H9 (cell line): Measurements from ENCODE around the gene DIP2A. TPM values are rescaled to one million over a fixed set of nuclear protein-coding genes. Genes with fewer than 3 reads are reported as not detected.

ENCODE experiments used
- DNase-seq: peaks from one replicate; pipeline ENCODE4 v3.0.0-alpha.2; 2017
- H2AFZ ChIP-seq: one replicate; pipeline ENCODE4 v1.6.1; 2013; ENCODE audit warnings: mild to moderate bottlenecking, low read length, control low read depth, moderate library complexity
- H2AK5ac ChIP-seq: 2 replicates; pipeline ENCODE4 v1.6.1; 2013; ENCODE audit warnings: low read length, control low read depth, mixed read lengths; ENCODE audit not compliant: insufficient read length
- H2BK120ac ChIP-seq: one replicate; pipeline ENCODE4 v1.6.1; 2013; ENCODE audit warnings: low read depth, mild to moderate bottlenecking, low read length, control low read depth, inconsistent platforms; ENCODE audit not compliant: poor library complexity, severe bottlenecking
- H2BK12ac ChIP-seq: 2 replicates; pipeline ENCODE4 v1.6.1; 2013; ENCODE audit warnings: low read length, control low read depth, mixed read lengths, low read depth; ENCODE audit not compliant: insufficient read length
- H2BK15ac ChIP-seq: 2 replicates; pipeline ENCODE4 v1.6.1; 2013; ENCODE audit warnings: low read depth, low read length, control low read depth
- H2BK20ac ChIP-seq: one replicate; pipeline ENCODE4 v1.6.1; 2013; ENCODE audit warnings: low read depth, mild to moderate bottlenecking, low read length, control low read depth, inconsistent platforms; ENCODE audit not compliant: poor library complexity, severe bottlenecking
- H2BK5ac ChIP-seq: 2 replicates; pipeline ENCODE4 v1.6.1; 2013; ENCODE audit warnings: low read length, control low read depth, mixed read lengths; ENCODE audit not compliant: insufficient read length
- H3K14ac ChIP-seq: 2 replicates; pipeline ENCODE4 v1.6.1; 2013; ENCODE audit warnings: low read length, control low read depth; ENCODE audit not compliant: insufficient read depth
- H3K18ac ChIP-seq: 2 replicates; pipeline ENCODE4 v1.6.1; 2013; ENCODE audit warnings: low read depth, mild to moderate bottlenecking, mixed read lengths, low read length, control low read depth; ENCODE audit not compliant: insufficient read length
- H3K23ac ChIP-seq: 2 replicates; pipeline ENCODE4 v1.6.1; 2013; ENCODE audit warnings: low read length, control low read depth, mixed read lengths, low read depth; ENCODE audit not compliant: insufficient read length
- H3K23me2 ChIP-seq: 2 replicates; pipeline ENCODE4 v1.6.1; 2013; ENCODE audit warnings: low read depth, mild to moderate bottlenecking, mixed read lengths, low read length, control low read depth; ENCODE audit not compliant: insufficient read length, poor library complexity, severe bottlenecking
- H3K27ac ChIP-seq: 2 replicates; pipeline ENCODE4 v1.5.1; 2013; ENCODE audit warnings: low read length, control low read depth, mixed read lengths, low read depth; ENCODE audit not compliant: insufficient read length
- H3K27me3 ChIP-seq: 2 replicates; pipeline ENCODE4 v1.6.1; 2013; ENCODE audit warnings: low read length, control low read depth, inconsistent platforms; ENCODE audit not compliant: insufficient read depth
- H3K4ac ChIP-seq: 2 replicates; pipeline ENCODE4 v1.6.1; 2013; ENCODE audit warnings: low read depth, mild to moderate bottlenecking, control low read depth, inconsistent platforms, low read length, moderate library complexity
- H3K4me1 ChIP-seq: 2 replicates; pipeline ENCODE4 v1.6.1; 2013; ENCODE audit warnings: low read length, control low read depth, inconsistent platforms; ENCODE audit not compliant: insufficient read depth
- H3K4me2 ChIP-seq: 2 replicates; pipeline ENCODE4 v1.6.1; 2013; ENCODE audit warnings: low read length, control low read depth, mixed read lengths; ENCODE audit not compliant: insufficient read length, insufficient read depth
- H3K56ac ChIP-seq: 2 replicates; pipeline ENCODE4 v1.6.1; 2013; ENCODE audit warnings: low read depth, mild to moderate bottlenecking, mixed read lengths, low read length, control low read depth; ENCODE audit not compliant: insufficient read length
- H3K79me1 ChIP-seq: 2 replicates; pipeline ENCODE4 v1.6.1; 2013; ENCODE audit warnings: low read depth, mild to moderate bottlenecking, moderate library complexity, low read length, control low read depth, inconsistent platforms; ENCODE audit not compliant: insufficient read depth, poor library complexity, severe bottlenecking
- H3K79me2 ChIP-seq: 2 replicates; pipeline ENCODE4 v1.6.1; 2013; ENCODE audit warnings: low read length, control low read depth, inconsistent platforms; ENCODE audit not compliant: insufficient read depth
- H3K9ac ChIP-seq: 2 replicates; pipeline ENCODE4 v1.6.1; 2013; ENCODE audit warnings: low read length, control low read depth, mixed read lengths; ENCODE audit not compliant: insufficient read length; ENCODE audit errors: extremely low read depth
- H3K9me3 ChIP-seq: one replicate; pipeline ENCODE4 v1.6.1; 2013; ENCODE audit warnings: low read depth, low read length, inconsistent platforms; ENCODE audit not compliant: control insufficient read depth
- H3T11ph ChIP-seq: one replicate; pipeline ENCODE4 v1.6.1; 2013; ENCODE audit warnings: mild to moderate bottlenecking, low read length, control low read depth, inconsistent platforms
- H4K20me1 ChIP-seq: one replicate; pipeline ENCODE4 v1.6.1; 2013; ENCODE audit not compliant: control insufficient read depth, insufficient read length, insufficient read depth
- H4K5ac ChIP-seq: 2 replicates; pipeline ENCODE4 v1.6.1; 2013; ENCODE audit warnings: low read depth, mild to moderate bottlenecking, mixed read lengths, low read length, control low read depth; ENCODE audit not compliant: insufficient read length
- H4K8ac ChIP-seq: replicated peaks from 2 replicates; pipeline ENCODE4 v1.6.1; 2013; ENCODE audit warnings: low read length, control low read depth, mixed read lengths, low read depth; ENCODE audit not compliant: insufficient read length
- H4K91ac ChIP-seq: 2 replicates; pipeline ENCODE4 v1.6.1; 2013; ENCODE audit warnings: low read depth, mild to moderate bottlenecking, moderate library complexity, mixed read lengths, low read length, control low read depth; ENCODE audit not compliant: insufficient read length
- H3K27ac Mint-ChIP-seq, 3 experiments: 2 replicates in 2 of 3; 3 replicates in 1 of 3; pipeline ENCODE4 v1.8.0; 2020 to 2021; ENCODE audit warnings: mixed read lengths in 3 of 3, mild to moderate bottlenecking in 1 of 3, moderate library complexity in 1 of 3
- H3K27me3 Mint-ChIP-seq: 2 replicates; pipeline ENCODE4 v1.8.0; 2021; ENCODE audit warnings: low read depth, mild to moderate bottlenecking, moderate library complexity, mixed read lengths
- H3K36me3 Mint-ChIP-seq, 3 experiments: 2 replicates in 2 of 3; 3 replicates in 1 of 3; pipeline ENCODE4 v1.8.0; 2020 to 2021; ENCODE audit warnings: low read depth in 3 of 3, mixed read lengths in 3 of 3; ENCODE audit not compliant: insufficient read depth in 1 of 3
- H3K4me1 Mint-ChIP-seq, 2 experiments: 2 replicates each; pipeline ENCODE4 v1.8.0; 2020; ENCODE audit warnings: mixed read lengths in 2 of 2
- H3K4me3 Mint-ChIP-seq, 2 experiments: 2 replicates in 1 of 2; 3 replicates in 1 of 2; pipeline ENCODE4 v1.8.0; 2020 to 2021; ENCODE audit warnings: mild to moderate bottlenecking in 2 of 2, mixed read lengths in 2 of 2, moderate library complexity in 1 of 2
- H3K9me3 Mint-ChIP-seq, 2 experiments: 2 replicates in 1 of 2; 3 replicates in 1 of 2; pipeline ENCODE4 v1.8.0; 2020; ENCODE audit warnings: mild to moderate bottlenecking in 2 of 2, mixed read lengths in 2 of 2, moderate library complexity in 1 of 2
- CTCF ChIP-seq: fragments of 200-600 bp; sonication (generic); conservative IDR thresholded peaks from 3 replicates; pipeline ENCODE4 v1.8.0; 2021; ENCODE audit warnings: antibody characterized with exemption, mild to moderate bottlenecking
- WGBS: extraction: QIAGEN DNeasy Blood & Tissue Kit; methylation state at CpG from one replicate; pipeline ENCODE4 v1.1.7; 2013; ENCODE audit warnings: missing lambda C conversion rate, low lambda C conversion rate, mixed read lengths; ENCODE audit not compliant: insufficient read length; ENCODE audit errors: extremely low coverage; 5-methylcytosine and 5-hydroxymethylcytosine counted together
- total RNA-seq: library from RNA; stranded (reverse); gene quantifications from 2 replicates; pipeline ENCODE4 v1.2.1, GENCODE V29; 2021

The DIP2A gene
- total RNA-seq, 1 experiment from 2014 or later: 25.2 TPM

- Histone ChIP-seq H3K18ac (no peak overlapping the region), H3K79me2 (no peaks in the 10 kb centered on the region), H3K9me3 (no peaks in the 10 kb centered on the region), H2AK5ac (no peak overlapping the region), H2BK20ac (no peak overlapping the region), H2BK12ac (no peak overlapping the region), H2BK15ac (no peak overlapping the region), H3K14ac (no peak overlapping the region), H3K4me2 (no peak overlapping the region), H4K5ac (no peak overlapping the region), H3K4ac (no peak overlapping the region), H3K23ac (no peak overlapping the region), H2AFZ (no peak overlapping the region), H4K8ac (no peak overlapping the region), H3K56ac (no peak overlapping the region), H4K91ac (no peak overlapping the region), H3K27me3 (no peaks in the 10 kb centered on the region), H3K9ac (no peak overlapping the region), H3K4me1 (no peaks in the 10 kb centered on the region), H2BK5ac (no peak overlapping the region), H2BK120ac (no peak overlapping the region), H3K27ac (no peak overlapping the region), H4K20me1 (no peaks in the 10 kb centered on the region), H3K23me2 (peaks cover 7% of the 10 kb centered on the region), H3K79me1 (no peaks in the 10 kb centered on the region), H3T11ph (no peak overlapping the region)
- TF ChIP-seq CTCF: no peak
- Mint-ChIP-seq H3K4me1 (peaks cover 2 to 8% of the 10 kb centered on the region in 2 experiments; a peak in 3 of 4 replicates), H3K27me3 (no peaks in the 10 kb centered on the region), H3K36me3 (peaks cover 24 to 60% (median 58%) of the 10 kb centered on the region in 3 experiments), H3K9me3 (no peaks in the 10 kb centered on the region), H3K27ac (no peak overlapping the region), H3K4me3 (no peak overlapping the region)
- DNase-seq: no peak
- no CpG with 5 or more reads among the region's 20 CpGs for WGBS
These were observed 42.1 kb upstream of the DIP2A start for GRCh38 chr21:46416551-46416950.
